ENCODE data around the gene ANKRD33B. TPM values are rescaled to one million over a fixed set of nuclear protein-coding genes. Genes with fewer than 3 reads are reported as not detected.

Gene ANKRD33B
- total and polyA plus RNA-seq, 9 of the 15 experiments (the other 6 are each of a cell fraction or from before 2014, with no cell fraction given): 0.10 to 1.7 (median 0.40) TPM

GRCh38 chr5:10619649-10620048 lies 55.8 kb downstream of the ANKRD33B start (continued):
- TF ChIP-seq PRDM10 (IDR thresholded peaks at IDR 0.05; ENCODE audit: partially characterized antibody) (no peak), HNRNPL (IDR thresholded peaks at IDR 0.05; ENCODE audit: low read depth, low read length) (no peak), HMBOX1 (IDR thresholded peaks at IDR 0.05) (no peak), ESRRB (CRISPR knock-in tag; IDR thresholded peaks at IDR 0.05; ENCODE audit: borderline replicate concordance) (no peak), PPARD (CRISPR knock-in tag; IDR thresholded peaks at IDR 0.05) (no peak), MXD1 (CRISPR knock-in tag; IDR thresholded peaks at IDR 0.05; ENCODE audit: borderline replicate concordance, poor library complexity, severe bottlenecking) (no peak), HDGF (IDR thresholded peaks at IDR 0.05) (no peak), ZNF253 (CRISPR knock-in tag; conservative IDR thresholded peaks at IDR 0.05) (no peak), NR2F6 (CRISPR knock-in tag; IDR thresholded peaks at IDR 0.05) (no peak)
- TF ChIP-seq, protein P1, sequence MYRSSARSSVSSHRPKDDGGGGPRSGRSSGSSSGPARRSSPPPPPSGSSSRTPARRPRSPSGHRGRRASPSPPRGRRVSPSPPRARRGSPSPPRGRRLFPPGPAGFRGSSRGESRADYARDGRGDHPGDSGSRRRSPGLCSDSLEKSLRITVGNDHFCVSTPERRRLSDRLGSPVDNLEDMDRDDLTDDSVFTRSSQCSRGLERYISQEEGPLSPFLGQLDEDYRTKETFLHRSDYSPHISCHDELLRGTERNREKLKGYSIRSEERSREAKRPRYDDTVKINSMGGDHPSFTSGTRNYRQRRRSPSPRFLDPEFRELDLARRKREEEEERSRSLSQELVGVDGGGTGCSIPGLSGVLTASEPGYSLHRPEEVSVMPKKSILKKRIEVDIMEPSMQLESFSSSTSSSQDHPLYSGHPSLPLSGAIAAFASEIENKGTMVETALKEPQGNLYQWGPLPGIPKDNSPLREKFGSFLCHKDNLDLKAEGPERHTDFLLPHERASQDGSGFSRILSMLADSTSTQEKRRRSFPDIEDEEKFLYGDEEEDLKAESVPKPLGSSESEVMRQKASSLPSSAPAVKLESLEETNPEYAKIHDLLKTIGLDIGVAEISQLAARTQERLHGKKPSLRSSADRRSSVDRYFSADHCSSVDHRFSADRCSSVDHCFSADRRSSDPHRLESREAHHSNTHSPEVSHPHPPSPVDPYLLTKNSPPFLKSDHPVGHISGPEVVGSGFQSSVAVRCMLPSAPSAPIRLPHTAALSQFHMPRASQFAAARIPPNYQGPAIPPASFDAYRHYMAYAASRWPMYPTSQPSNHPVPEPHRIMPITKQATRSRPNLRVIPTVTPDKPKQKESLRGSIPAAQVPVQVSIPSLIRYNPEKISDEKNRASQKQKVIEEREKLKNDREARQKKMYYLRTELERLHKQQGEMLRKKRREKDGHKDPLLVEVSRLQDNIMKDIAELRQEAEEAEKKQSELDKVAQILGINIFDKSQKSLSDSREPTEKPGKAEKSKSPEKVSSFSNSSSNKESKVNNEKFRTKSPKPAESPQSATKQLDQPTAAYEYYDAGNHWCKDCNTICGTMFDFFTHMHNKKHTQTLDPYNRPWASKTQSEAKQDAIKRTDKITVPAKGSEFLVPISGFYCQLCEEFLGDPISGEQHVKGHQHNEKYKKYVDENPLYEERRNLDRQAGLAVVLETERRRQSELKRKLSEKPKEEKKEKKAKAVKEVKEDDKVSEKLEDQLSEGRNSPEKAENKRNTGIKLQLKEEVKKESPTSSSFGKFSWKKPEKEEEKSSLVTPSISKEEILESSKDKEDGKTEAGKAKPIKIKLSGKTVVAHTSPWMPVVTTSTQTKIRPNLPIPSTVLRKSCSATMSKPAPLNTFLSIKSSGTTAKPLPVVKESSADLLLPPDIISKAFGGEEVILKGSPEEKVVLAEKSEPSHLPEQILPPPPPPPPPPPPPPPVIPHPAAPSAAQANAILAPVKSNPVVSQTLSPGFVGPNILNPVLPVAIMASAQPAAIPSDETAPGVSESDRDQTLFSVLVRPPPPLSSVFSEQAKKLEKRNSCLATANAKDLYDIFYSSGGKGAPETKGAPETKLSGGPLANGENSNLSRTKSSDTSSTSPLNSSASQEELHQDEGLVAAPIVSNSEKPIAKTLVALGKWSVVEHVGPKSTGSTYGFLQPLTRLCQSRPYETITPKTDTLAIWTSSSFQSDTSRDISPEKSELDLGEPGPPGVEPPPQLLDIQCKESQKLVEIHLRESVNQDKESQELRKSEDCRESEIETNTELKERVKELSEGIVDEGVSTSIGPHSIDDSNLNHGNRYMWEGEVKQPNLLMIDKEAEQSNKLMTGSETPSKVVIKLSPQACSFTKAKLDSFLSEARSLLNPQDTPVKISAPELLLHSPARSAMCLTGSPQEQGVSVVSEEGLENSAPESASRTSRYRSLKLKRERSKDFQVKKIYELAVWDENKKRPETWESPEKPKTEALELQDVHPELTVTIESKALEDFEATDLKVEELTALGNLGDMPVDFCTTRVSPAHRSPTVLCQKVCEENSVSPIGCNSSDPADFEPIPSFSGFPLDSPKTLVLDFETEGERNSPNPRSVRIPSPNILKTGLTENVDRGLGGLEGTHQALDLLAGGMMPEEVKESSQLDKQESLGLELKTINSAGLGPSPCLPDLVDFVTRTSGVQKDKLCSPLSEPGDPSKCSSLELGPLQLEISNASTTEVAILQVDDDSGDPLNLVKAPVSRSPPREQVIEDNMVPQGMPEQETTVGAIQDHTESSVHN (IDR thresholded peaks at IDR 0.05; ENCODE audit: borderline replicate concordance in 1 of 2, low read depth in 1 of 2): no peak

Measured in K562 (cell line).